Activated CD4-positive, alpha-beta T cell treated with anti-CD3 and anti-CD28 coated beads for 48 hours (primary cell): ENCODE results near the gene CHST13.
"Not testable (repeated sequence)": the region's sequence is repeated elsewhere in the genome, so short reads cannot be mapped to it uniquely, and the experiment has no call there.

Experiments used
- DNase-seq: peaks from one replicate; pipeline ENCODE4 v3.0.0-alpha.2; 2020

CHST13 gene

GRCh38 chr3:126527455-126528211, 3.7 kb downstream of the CHST13 start:
- DNase-seq: no peak

GRCh38 chr3:126528419-126528799, 4.5 kb downstream of the CHST13 start:
- no peak for DNase-seq

DNA sequence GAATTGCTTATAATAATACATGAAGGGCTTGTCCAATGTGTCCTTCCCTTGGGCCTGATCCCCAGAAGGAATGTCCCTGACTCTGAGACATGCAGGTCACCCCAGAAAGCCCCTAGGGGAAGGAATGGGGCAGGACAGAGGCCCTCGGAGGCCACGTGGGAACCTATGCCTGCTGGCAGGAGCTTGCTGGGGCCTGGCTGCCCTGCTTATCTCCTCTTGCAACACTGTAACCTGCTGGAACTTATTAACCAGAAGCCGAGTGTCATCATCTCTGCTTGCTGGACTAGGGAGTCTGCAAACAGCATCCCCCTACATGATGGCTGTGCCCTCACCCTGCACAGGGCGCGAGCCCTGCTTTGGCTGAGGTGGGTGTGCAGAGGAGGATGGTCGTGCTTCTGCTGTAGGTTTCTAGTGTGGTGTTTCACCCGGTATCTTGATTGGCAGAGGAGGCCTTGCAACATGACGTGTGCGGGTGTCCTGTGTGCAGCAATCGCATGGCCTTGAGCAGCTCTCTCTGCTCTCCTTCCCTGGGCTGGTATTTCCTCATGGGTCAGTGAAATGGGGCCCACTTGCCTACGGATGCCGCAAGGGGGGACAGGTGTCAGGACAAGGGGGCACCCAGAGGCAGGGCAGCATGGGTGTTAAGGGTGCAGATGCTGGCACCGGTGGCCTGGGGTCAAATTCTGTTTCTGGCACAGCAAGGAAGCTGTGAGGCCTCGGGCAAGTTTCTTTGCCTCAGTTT, 5.0 kb downstream of the CHST13 start:
- DNase-seq: no peak

GRCh38 chr3:126529585-126530170, 5.7 kb downstream of the CHST13 start:
- DNase-seq: no peak

DNA sequence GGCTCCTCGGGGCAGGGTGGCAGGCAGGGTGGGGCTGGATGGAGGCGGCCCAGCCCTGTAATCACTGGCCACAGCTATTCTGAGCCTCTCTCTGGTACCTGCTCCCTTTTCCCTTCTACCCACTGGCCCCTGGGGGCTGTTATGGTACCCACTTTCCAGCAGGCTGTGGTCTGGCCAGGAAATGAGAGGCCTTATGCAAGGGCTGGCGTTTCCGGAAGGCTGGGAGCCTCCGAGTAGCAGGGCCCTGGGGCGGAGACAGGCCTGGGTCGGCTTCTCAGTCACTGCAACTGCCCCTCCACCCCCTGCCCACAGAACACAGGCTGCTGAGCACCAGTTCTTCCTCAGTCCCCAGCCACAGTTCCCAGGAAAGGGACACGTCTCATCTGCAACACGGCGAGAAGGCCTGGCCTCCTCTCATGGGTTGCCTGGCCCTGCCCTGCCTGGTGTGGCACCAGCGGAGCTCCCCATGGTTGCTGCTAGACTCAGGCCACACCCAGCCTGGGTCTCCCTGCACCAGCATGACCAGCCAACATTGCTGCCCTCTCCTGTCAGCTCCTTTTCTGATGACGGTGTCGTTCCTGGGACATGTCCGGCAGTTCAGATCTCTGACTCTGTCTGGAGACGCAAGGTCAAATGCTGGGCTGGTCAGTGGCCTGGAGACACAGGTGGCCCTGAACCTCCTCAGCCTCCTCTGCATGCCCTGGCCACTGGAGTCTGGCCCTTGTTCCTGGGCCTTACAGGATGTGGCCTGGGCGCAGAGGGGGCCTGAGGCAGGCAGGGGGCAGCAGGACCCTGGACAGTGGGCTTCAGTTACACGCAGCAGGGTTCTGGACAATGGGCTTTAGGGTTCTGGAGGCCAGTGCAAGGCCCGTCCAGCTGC, 6.5 kb downstream of the CHST13 start:
- no peak for DNase-seq

- no peak for DNase-seq
These were observed 7.0 kb downstream of the CHST13 start for GRCh38 chr3:126531051-126531330.

GRCh38 chr3:126533506-126533905, 9.6 kb downstream of the CHST13 start:
- no peak for DNase-seq

GRCh38 chr3:126534716-126535115, 10.8 kb downstream of the CHST13 start:
- not testable (repeated sequence) for DNase-seq

GRCh38 chr3:126535636-126536035, 11.7 kb downstream of the CHST13 start:
- DNase-seq: no peak

GRCh38 chr3:126536126-126536525, 12.2 kb downstream of the CHST13 start:
- DNase-seq: no peak

DNA sequence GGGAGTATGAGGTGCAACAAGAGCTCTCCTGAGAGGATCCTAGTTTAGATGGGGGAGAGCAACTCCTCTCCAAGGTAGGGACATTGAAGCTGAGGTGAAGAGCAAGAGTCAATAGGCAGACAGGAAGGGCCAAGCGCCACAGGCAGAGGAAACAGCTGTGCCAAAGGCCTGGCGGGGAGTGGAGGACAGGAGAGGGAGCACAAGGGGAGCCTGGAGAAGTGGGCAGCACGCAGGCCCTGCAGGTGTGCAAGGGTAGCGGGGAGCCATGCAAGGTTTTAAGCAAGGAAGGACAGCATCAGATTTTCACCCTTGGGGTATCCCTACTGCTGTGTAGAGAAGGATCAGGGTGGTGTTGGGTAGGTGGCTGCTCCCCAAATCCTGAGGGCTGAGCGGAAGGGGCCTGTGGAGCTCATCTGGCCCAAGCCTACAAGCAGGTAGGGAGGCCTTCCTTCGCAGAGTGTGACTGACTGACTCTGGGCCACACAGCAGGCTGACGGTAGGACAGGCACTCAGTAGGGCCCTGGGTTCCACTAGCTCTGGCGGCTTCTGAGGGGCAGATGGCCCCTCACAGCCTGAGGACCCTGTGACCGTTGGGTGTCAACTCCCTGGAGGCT, 13.3 kb downstream of the CHST13 start:
- DNase-seq: no peak

- DNase-seq: no peak
These were observed 13.9 kb downstream of the CHST13 start for GRCh38 chr3:126537730-126538281.

- no peak for DNase-seq
These were observed 14.4 kb downstream of the CHST13 start for GRCh38 chr3:126538316-126538715.

- no peak for DNase-seq
These were observed 15.0 kb downstream of the CHST13 start for GRCh38 chr3:126538966-126539365.

DNA sequence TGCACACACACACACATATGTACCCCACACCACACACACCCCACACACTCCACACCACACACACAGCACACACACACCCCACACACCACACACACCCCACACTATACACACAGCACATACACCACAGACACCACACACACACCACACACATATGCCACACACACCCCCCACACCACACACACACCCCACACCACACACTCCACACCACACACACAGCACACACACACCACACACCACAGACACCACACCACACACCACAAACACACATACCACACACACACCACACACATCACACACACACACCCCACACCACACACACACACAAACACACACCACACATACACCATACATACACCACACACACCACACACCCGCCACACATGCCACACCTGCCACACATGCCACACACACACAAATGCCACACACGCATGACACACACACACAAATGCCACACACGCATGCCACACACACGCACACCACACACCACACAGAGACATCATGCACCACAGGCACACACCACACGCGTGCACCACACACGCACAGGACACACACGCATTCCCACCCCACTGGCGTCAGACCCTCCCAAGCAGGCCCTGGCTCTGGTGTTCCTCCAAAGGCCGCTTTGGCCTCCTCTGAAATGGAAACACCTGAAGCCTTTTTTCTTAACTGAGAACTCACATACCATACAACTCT, 15.7 kb downstream of the CHST13 start:
- no peak for DNase-seq

DNA sequence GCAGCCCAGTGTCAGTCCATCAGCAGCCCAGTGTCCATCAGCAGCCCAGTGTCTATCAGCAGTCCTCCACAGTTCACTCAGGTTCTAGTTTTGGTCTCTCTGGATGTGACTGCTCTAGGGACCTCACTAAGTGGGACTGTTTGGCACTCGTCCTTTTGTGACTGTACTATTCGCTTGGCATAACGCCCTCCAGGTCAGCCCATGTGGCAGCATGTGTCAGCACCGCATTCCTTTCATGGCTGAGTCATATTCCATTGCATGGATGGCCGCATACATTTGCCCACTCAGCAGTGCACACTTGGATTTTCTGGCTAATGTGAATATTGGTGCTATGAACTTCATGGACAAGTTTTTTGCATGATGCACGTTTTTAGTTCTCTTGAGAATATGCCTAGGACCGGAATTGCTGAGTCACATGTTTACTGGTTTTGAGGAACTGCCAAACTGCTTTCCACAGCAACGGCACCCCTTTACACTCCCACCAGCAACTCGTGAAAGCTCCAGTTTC, 16.4 kb downstream of the CHST13 start:
- no peak for DNase-seq

- DNase-seq: no peak
These were observed 17.1 kb downstream of the CHST13 start for GRCh38 chr3:126540951-126541627.

DNA sequence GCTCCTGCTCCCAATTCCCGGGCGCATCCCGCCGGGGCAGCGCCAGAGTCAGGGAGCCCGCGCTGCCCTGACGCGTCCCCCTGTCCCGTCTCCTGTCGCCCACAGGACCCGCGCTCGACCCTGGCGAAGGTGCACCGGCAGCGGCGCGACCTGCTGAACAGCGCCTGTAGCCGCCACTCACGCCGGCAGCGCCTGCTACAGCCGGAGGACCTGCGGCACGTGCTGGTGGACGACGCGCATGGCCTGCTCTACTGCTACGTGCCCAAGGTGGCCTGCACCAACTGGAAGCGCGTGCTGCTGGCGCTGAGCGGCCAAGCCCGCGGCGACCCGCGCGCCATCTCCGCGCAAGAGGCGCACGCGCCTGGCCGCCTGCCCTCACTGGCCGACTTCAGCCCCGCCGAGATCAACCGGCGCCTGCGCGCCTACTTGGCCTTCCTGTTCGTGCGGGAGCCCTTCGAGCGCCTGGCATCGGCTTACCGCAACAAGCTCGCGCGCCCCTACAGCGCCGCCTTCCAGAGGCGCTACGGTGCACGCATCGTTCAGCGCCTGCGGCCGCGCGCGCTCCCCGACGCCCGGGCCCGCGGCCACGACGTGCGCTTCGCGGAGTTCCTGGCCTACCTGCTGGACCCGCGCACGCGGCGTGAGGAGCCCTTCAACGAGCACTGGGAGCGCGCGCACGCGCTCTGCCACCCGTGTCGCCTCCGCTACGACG, 17.8 kb downstream of the CHST13 start:
- no peak for DNase-seq

GRCh38 chr3:126542340-126543241, 18.6 kb downstream of the CHST13 start:
- DNase-seq: no peak
